Measurements from ENCODE around the gene CCZ1B.
A peak's percentile ranks its signal among the peaks of the same experiment; 100 is the strongest.
"Not testable (repeated sequence)": the region's sequence is repeated elsewhere in the genome, so short reads cannot be mapped to it uniquely, and the experiment has no call there.

The CCZ1B gene

DNA sequence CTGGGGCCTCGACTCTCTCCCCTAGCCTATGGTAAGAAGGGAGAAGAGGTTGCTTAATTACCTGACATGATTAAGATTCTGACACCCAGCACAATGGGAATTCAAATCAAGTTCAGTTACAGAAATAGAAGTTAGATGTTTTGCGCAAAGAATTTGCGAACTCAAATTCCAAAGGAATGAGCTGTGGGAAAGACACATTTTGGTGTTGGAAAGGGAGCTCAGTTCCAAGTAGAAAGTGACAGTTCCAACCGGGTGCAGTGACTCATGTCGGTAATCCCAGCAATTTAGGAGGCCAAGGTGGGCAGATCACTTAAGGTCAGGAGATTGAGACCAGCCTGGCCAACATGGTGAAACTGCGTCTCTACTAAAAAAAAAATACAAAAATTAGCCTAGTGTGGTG, 4.0 kb upstream of the CCZ1B start:
- DNase-seq, result not testable (repeated sequence)

DNA sequence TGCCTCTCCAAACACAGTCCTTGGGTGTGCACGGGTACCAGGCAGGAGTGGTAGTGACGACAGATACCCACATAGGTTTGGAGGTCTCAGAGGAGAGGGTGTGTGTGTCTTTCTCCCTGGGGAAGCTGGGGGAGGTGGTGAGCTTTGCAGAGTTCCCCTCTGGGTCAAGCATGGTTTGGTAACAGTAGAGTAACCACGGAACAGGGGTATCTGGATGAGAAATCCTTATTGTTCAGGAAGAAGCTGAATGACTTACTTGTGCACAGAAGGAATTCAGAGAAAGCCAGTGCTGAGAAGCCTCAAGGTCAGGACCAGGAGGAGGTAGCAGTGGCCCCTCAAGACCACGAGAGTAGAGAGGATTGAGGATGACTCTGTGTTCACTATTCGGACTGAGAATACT, 3.5 kb upstream of the CCZ1B start:
- not testable (repeated sequence) for DNase-seq

DNA sequence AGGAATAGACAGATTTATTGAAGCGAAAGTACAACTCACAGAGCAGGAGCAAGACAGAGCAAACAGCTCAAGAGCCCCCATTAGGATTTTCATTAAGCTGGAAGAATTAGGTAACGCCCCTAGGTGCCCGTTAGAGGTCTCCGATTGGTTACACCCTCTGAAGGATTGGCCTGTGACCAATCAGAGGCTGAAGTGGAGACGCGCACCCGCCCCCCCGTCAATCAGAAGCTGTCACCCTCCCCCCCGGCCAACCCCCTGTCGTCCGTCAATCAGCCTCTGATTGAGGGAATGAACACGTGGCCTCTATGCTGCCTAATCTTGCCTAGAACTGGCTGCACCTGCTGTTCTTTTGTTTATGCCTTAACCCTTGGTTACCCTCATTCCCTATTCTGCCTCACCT, 1.1 kb upstream of the CCZ1B start:
- not testable (repeated sequence) for DNase-seq

DNA sequence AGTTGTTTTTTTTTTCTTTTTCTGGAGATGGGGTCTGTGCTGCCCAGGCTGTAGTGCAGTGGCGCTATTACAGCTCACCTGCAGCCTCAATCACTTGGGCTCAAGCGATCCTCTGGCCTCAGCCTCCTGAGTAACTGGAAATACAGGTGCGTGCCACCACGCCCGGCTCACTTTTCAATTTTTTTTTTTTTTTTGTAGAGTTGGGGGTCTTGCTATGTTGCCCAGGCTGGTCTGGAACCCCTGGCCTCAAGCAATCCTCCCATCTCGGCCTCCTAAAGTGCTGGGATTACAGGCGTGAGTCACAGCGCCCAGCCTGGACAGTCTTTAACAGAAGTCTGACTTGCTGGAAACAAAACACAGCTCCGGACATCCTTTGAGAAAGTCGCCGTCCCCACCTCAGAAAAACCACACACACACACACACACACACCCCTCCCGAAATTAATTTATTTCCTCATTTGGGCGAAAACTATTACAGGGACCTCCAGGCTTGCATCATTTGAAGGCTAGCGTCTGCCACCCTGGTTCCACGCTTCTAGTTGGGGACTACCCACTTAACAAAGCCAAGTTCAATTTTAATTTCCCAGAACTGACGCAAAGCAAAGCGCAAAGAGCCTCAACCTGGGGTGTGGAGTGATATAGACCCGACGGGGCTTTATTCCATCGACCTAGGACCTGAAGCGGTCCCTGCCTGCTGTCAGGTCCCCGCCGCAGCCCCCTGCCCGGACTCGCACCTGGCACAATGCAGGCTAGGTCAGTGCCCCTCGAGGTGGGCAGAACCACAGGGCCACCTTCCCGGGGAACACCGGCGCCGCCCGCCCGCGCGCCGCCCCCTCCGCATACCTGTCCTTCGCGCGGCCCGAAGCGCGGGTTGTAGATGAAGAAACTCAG, 594 bp downstream of the CCZ1B start:
- DNase-seq, result peak; percentile 21

DNA sequence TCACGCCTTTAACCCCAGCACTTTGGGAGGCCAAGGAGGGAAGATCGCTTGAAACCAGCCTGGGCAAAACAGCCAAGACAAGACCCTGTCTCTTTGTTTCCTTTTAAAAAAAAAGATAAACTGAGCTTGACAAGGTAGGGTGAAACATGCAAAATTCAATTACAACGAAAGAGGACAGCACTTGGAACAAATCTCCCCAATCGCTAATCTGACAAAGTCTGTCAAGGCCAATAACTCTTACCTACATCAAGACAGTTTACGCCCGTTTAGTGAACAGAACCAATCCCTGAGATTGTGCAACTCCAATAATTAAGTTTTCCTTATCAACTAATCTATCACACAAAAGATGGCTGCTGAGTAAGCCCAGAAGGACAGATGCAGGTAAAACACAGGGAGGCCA, 4.5 kb downstream of the CCZ1B start:
- not testable (repeated sequence) for DNase-seq

DNA sequence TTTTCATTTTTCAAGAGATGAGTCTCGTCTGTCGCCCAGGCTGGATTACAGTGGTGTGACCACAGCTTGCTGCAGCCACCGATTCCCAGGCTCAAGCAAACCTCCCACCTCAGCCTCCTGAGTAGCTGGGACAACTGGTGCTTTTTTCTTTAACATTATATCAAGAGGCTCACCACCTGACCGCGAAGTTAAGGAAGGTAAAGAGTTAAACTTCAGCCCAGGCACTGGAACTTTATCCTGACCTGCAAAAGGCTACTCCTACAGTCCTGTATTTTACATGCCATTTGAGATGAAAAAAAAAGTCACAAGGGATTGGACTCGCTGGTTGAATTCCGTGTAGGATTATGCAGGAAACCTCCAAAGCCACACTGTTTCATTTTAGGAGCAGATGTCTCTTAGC, 10.6 kb downstream of the CCZ1B start:
- not testable (repeated sequence) for DNase-seq

DNA sequence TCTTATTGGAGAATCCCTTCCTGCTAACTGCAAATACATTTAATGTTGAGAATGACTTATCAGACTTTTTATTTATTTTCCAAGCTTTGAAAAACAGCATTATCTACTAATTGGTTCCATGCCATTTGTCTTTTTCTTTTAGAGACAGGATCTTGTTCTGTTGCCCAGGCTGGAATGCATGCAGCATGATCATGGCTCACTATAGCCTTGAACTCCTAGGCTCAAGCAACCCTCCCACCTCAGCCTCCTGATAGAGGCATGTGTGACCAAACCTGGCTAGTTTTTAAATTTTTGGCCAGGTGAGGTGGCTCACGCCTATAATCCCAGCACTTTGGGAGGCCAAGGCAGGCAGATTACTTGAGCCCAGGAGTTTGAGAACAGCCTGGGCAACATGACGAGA, 13.1 kb downstream of the CCZ1B start:
- not testable (repeated sequence) for DNase-seq

DNA sequence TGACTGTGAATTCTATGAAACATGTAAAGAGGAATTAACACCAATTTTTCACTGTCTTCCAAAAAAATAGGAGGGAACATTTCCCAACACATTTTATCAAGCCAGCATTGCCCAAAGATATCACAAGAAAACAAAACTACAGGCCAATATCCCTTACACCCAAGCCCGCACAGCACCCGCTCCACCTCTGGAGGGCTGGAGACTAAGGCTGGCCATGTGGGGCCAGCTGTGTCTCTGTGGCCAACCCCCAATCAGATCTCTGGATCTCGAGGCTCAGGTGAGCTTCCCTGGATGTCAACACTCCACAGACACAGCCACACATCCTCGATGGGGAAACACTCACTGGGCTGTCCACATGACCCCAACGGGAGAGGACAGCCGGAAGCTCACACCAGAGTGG, 18.1 kb downstream of the CCZ1B start:
- DNase-seq, result not testable (repeated sequence)

DNA sequence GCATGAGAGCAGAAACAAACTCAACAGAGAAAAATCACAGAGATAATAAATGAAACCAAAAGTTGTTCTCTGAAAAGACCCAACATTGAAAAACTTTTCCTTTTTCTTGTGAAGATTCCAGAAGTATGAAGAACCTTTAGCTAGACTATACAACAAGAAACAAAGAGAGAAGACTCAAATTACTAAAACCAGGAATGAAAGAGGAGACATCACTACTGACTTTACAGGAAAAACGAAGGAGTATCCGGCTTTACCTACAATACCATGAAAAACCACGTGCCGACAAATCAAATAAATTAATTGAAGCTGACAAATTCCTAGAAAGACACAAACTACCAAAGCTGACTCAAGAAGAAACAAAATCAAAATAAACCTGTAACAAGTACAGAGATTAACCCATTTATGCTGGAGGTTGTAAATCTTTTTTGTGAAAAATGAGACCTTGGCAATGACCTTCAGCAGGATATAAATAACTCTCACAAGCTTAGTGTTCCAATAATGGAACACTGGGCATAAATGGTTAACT, 18.6 kb downstream of the CCZ1B start:
- not testable (repeated sequence) for DNase-seq

DNA sequence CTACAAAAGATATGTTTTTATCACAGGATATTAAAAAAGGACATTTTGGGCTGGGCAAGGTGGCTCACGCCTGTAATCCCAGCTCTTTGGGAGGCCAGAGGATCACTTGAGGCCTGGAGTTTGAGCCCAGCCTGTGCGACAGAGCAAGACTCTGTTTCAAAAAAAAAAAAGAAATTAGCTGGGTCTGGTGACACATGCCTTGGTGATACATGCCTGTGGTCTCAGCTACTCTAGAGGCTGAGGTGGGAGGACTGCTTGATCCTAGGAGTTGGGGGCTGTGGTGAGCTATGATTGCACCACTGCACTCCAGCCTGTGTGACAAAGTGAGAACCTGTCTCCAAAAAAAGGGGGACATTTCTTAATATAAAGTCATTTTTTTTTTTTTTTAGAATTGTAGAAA, 25.7 kb downstream of the CCZ1B start:
- not testable (repeated sequence) for DNase-seq

DNA sequence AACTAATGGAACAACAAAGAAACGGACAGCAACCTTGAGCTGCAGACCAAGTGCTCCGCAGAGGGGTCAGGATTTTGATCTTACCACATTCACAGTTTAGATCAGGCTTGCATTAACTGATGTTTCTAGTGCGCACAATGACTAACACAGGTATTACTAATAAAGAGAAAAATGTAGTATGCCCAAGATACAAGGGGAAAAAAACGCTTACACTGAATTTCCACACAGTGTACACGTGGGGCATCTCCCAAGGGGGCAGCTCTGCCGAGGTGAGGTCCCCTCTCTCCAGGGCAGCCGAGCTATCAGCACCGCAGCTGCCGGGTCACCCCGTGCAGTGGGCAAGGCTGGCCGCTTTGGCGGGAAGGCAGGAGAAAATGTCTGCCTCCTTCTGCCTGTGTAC, 26.2 kb downstream of the CCZ1B start:
- DNase-seq, result not testable (repeated sequence)

DNA sequence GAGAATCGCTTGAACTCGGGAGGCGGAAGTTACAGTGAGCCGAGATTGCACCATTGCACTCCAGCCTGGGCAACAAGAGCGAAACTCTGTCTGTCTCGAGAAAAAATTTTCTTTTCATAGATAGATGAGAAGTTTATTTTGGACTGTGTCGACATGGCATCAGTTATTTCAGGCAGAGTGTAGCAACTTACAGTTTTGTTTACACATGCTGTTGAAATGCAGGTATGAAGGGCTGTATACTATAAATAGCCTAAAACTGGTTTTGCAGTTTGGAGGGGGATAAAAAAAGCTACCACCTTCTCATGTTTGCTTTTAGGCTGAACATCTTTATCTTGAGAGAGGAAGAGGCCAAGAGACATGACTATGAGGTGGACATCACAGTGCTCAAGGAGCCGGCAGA, 28.0 kb downstream of the CCZ1B start:
- not testable (repeated sequence) for DNase-seq

DNA sequence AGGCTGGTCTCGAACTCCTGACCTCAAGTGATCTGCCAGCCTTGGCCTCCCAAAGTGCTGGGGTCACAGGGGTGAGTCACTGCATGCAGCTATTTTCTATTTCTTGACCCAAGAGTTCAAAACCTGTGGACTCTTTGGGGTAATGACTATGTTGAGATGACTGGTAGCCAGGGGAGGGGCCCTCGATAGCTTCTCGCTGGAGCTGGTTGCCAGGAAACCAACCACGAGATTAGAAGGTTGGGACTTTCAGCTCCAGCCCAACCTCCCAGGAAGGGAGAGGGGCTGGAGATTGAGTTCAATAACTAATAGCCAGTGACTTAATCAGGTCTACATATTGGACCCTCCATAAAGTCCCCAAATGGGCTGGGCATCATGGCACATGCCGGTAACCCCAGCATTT, 28.9 kb downstream of the CCZ1B start:
- not testable (repeated sequence) for DNase-seq

DNA sequence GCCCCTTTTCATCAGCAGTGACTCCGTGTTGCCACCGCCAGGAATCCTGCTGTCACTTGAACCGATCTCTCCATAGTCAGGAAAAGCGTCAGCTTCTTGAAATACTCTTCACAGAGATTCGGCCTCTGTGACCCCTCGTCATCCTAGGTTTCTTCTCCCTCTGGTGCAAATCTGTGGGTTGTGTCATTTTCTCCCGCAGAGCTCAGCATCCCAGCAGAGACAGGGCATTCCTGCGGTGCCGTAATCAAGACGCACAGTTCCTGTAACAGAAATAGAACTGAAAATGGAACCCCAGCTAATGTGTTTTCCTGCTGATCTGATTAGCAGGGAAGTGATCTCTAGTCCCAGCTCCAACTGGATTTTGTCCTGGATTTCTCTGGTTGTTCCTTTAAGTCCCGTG, 31.8 kb downstream of the CCZ1B start:
- not testable (repeated sequence) for DNase-seq

DNA sequence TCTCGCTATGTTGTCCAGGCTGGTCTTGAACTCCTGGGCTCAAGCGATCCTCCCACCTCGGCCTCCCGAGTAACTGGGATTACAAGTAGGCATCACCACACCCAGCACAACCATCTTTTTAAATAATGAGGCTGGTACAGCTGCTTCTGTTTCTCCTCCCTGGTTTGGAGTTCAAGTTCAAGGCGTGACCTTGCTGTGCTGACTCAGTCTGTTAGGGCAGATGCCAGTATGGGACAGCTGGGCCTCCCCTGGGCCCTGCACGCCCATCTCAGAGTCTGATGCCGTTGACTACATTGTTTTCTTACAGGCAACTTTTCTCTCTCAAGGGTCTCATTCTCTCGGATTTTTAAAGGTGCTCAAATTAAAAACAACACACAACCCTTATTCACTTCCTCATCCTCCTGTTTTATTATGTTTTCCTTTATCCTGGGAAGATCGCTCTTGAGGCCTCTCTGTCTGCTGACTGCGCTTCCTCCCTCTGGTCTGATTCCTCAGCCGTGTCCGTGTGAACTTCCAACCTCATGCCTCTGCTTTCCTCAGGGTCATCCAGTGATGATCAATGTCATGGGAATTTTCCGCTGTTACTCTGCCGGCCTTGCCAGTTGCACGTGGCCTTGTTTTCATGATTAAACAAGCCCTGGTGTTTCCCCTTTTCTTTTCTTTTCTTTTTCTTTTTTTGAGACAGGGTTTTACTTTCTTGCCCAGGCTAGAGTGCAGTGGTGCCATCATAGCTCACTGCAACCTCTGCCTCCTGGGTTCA, 33.8 kb downstream of the CCZ1B start:
- DNase-seq, result not testable (repeated sequence)

DNA sequence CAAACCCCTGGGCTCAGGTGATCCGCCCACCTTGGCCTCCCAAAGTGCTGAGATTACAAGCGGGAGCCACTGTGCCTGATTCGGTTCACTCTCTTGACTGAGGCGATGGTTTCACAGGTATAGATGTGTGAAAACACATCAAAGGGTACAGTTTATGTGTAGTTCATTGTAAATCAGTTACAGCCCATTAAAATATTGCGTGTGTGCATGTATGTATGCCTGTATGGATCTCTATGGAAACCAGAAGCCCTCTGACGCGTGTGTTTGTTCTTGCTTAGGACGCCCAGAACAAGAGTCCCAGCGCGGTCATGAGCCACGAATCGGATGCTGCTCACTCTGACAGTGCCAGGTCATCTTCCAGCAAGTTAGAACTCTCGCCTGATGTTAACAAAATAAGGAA, 36.7 kb downstream of the CCZ1B start:
- not testable (repeated sequence) for DNase-seq

DNA sequence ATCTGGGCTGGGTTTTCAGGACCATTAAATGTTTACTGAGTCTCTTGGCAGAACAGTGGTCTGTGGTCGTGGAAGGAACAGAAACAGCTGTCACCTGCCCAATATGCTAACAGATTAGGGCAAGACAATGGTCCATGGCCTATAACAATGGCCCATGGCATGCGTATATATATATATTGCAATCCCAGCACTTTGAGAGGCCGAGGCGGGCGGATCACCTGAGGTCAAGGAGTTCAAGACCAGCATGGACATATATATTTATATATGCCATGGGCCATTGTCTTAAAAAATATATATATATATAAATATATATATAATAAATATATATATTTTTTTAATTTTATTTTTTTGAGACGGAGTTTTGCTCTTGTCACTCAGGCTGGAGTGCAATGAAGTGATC, 44.5 kb downstream of the CCZ1B start:
- not testable (repeated sequence) for DNase-seq

DNA sequence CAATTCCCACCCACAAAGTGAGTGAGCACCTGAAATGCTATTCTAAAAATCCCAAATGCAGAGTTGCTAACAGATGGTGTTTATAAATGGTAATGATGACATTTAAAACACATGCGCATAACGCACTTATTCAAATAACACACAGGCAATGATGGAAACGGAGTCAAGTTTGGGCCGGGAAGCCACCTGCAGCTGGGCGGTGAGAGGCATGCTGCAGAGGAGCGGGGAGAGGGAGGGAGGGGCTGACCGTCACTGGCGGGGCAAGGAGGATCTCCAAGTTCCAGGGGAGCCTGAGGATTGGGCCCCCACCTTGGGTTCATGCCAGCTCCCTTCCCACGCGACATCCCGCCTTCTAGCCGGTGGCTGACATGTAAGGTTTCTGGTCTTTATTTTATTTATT, 64.9 kb downstream of the CCZ1B start:
- not testable (repeated sequence) for DNase-seq

DNA sequence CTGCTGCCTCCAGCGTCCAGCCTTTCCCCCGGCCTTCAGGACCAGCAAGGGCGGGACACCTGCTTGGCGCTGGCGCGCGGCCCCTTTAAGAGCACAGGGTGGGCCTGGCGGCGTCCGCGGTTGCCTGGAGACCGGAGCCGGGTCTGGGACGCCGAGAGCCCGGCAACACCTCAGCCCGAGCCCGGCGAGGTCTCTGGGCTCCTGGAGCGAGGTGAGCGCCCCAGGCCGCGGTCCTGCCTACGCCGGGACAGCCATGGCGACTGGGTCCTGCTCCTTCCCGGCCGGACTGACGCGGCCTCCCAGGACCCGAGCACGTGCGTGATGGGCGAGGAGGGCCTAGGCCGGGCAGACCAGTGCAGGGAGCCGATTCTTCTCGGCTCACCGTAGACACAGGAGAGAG, 72.1 kb downstream of the CCZ1B start, which contains the start of gene RSPH10B2:
TSS of gene RSPH10B2 (plus strand) at position 140 of the 400 bp plus-strand sequence. CDS start 3,575 bp downstream, outside the sequence.
- not testable (repeated sequence) for DNase-seq

DNA sequence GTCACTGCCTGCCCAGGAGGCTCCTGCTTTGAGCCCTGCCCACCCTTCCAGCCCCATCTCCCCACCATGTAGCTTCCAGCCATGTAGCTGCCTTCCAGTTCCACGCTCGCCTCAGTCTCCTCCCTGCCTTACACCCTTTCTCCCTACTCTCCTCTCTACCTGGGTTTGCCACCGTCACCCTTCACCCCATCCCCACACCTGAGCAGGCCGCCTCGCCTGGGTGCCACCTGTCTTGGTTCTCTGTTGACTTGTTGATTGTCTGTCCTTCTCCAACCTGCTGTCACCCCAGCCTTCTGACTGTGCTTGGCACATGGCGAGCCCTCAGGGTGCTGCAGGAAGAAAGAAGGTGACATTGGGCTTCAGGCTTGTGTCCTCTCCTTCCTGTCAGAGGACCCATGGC, 75.9 kb downstream of the CCZ1B start:
- not testable (repeated sequence) for DNase-seq

DNA sequence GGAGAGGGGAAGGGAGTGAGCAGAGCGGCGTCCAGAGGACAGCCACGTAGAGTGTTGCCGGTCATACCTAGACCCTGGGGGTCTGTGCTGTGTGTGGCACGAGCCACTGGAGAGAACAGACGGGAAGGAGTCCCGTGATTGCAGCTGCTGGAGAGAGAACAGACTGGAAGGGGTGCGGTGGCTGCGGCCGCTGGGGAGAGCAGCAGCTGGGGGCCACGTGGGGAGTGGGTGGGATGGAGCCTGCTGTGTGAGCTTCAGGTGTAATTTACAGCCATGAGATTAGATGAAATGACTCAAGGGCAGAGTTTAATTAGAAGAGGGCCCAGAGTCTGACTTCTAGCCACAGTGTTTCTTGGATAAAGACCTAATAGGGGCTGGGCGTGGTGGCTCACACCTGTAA, 76.7 kb downstream of the CCZ1B start:
- DNase-seq, result not testable (repeated sequence)

Measured in CD4-positive, alpha-beta T cell treated with Interleukin-17A for 1 hour (primary cell).